Kidney (tissue), 14 donors: ENCODE data around the gene CTR9. TPM values are rescaled to one million over a fixed set of nuclear protein-coding genes. Genes with fewer than 3 reads are reported as not detected.

Experiments
- DNase-seq, 5 donors: peaks; one replicate each; pipeline ENCODE4 v3.0.0-alpha.2; 2013 to 2020
- FAIRE-seq: peaks from 2 replicates; lab custom pipeline; 2012; peaks lifted over from hg19 to GRCh38; lab: Jason Lieb, UNC
- H3K27ac ChIP-seq, 2 donors: one replicate each; pipeline ENCODE4 v1.7.0; 2013; ENCODE audit warnings: low read depth in 2 of 2, low read length in 2 of 2, inconsistent platforms in 1 of 2
- H3K27me3 ChIP-seq: one replicate; pipeline ENCODE4 v1.7.1; 2013; ENCODE audit warnings: low read length, inconsistent platforms; ENCODE audit not compliant: control insufficient read depth, insufficient read depth
- H3K36me3 ChIP-seq, 3 donors: one replicate each; pipeline versions ENCODE4 v1.7.0 to v1.7.1; 2013; ENCODE audit warnings: low read length in 3 of 3, control low read depth in 1 of 3, inconsistent platforms in 1 of 3; ENCODE audit not compliant: insufficient read depth in 3 of 3, control insufficient read depth in 2 of 3
- H3K4me1 ChIP-seq, 3 donors: one replicate each; pipeline versions ENCODE4 v1.7.0 to v1.7.1; 2013; ENCODE audit warnings: low read length in 3 of 3, inconsistent platforms in 1 of 3, low read depth in 1 of 3; ENCODE audit not compliant: control insufficient read depth in 2 of 3, insufficient read depth in 2 of 3
- H3K4me3 ChIP-seq, 3 donors: one replicate each; pipeline versions ENCODE4 v1.7.0 to v1.8.1; 2013; ENCODE audit warnings: low read length in 3 of 3, control low read depth in 1 of 3, inconsistent platforms in 1 of 3
- H3K9ac ChIP-seq, 3 donors: one replicate each; pipeline versions ENCODE4 v1.7.0 to v1.7.1; 2013; ENCODE audit warnings: low read length in 3 of 3, control low read depth in 1 of 3, inconsistent platforms in 1 of 3
- H3K9me3 ChIP-seq, 3 donors: one replicate each; pipeline versions ENCODE4 v1.7.0 to v1.7.1; 2013; ENCODE audit warnings: low read length in 3 of 3, control low read depth in 1 of 3, inconsistent platforms in 1 of 3; ENCODE audit not compliant: control insufficient read depth in 2 of 3, insufficient read depth in 1 of 3
- CTCF ChIP-seq: IDR thresholded peaks from 3 replicates; pipeline ENCODE4 v1.5.1; 2012; ENCODE audit warnings: mild to moderate bottlenecking, moderate library complexity, borderline replicate concordance; ENCODE audit not compliant: insufficient read depth; ENCODE audit errors: extremely low read depth
- intact Hi-C: fragments of 100-400 bp; cut with DNase I; formaldehyde crosslinking; loops from one replicate; pipeline ENCODE4 v1.11.1; 2022
- polyA plus RNA-seq: library from polyadenylated mRNA; stranded (reverse); fragments of 350-450 nt; fragmentation: Illumina TruSeq; extraction: RNeasy Lipid Tissue Mini Kit (QIAGEN cat#74804); gene quantifications from one replicate; pipeline ENCODE4 v1.2.3, GENCODE V29; 2014; ENCODE audit warnings: low read depth, low replicate concordance; ENCODE audit not compliant: insufficient read depth
- total RNA-seq: library from RNA; stranded (reverse); fragmentation: NEBNext Ultra II Directional; extraction: Animal tissue kit (Norgen Biotek cat#: 25700); gene quantifications from one replicate; pipeline ENCODE4 v1.2.1, GENCODE V29; 2021
- donor health status: control.
- donor health status: control.
- donor health status: control.
- donor health status: control.
- donor health status: control.
- donor health status: DM: yes; HTN: yes; CAD: no.
- donor health status: Normal renal cell carcinoma (clear cell type).

The CTR9 gene
- total and polyA plus RNA-seq, 2 donors from 2014 or later = 16.7 to 33.3 TPM

GRCh38 chr11:10727146-10727851 lies 23.7 kb upstream of the CTR9 start:
- TF ChIP-seq CTCF = no peak
- Histone ChIP-seq H3K4me3 (no peak overlapping the region), H3K27me3 (no peaks in the 10 kb centered on the region), H3K4me1 (no peaks in the 10 kb centered on the region), H3K36me3 (no peaks in the 10 kb centered on the region), H3K9me3 (peaks cover 0 to 5% (median 0%) of the 10 kb centered on the region in 3 donors), H3K27ac (no peak overlapping the region), H3K9ac (no peak overlapping the region)
- DNase-seq = peak in 4 of 5 donors; percentile 56 to 70 (median 58)
- no peak for FAIRE-seq
- intact Hi-C loops = no loop called here

- Histone ChIP-seq H3K9me3 (peaks cover 0 to 5% (median 0%) of the 10 kb centered on the region in 3 donors), H3K4me3 (no peak overlapping the region), H3K27ac (no peak overlapping the region), H3K27me3 (no peaks in the 10 kb centered on the region), H3K9ac (no peak overlapping the region), H3K4me1 (no peaks in the 10 kb centered on the region), H3K36me3 (no peaks in the 10 kb centered on the region)
- no peak for TF ChIP-seq CTCF
- intact Hi-C loops = no loop called here
- FAIRE-seq (no peak), DNase-seq (no peak)
Observed at GRCh38 chr11:10728154-10728553, 22.9 kb upstream of the CTR9 start.

- Histone ChIP-seq H3K36me3 (no peaks in the 10 kb centered on the region), H3K27ac (no peak overlapping the region), H3K27me3 (no peaks in the 10 kb centered on the region), H3K4me1 (no peaks in the 10 kb centered on the region), H3K4me3 (peak overlapping the region in 1 of 3 donors; percentile 58), H3K9me3 (peaks cover 0 to 5% (median 0%) of the 10 kb centered on the region in 3 donors), H3K9ac (peak overlapping the region in 1 of 3 donors; percentile 38)
- TF ChIP-seq CTCF = no peak
- intact Hi-C loops = no loop called here
- DNase-seq (peak; percentile 68 to 88 (median 70)), FAIRE-seq (no peak)
Observed at GRCh38 chr11:10728789-10729472, 22.1 kb upstream of the CTR9 start.
